ENCODE data around the gene EXO1.

The EXO1 gene

GRCh38 chr1:241860922-241861321, 12.9 kb downstream of the EXO1 start:
- TF ChIP-seq, protein P1, sequence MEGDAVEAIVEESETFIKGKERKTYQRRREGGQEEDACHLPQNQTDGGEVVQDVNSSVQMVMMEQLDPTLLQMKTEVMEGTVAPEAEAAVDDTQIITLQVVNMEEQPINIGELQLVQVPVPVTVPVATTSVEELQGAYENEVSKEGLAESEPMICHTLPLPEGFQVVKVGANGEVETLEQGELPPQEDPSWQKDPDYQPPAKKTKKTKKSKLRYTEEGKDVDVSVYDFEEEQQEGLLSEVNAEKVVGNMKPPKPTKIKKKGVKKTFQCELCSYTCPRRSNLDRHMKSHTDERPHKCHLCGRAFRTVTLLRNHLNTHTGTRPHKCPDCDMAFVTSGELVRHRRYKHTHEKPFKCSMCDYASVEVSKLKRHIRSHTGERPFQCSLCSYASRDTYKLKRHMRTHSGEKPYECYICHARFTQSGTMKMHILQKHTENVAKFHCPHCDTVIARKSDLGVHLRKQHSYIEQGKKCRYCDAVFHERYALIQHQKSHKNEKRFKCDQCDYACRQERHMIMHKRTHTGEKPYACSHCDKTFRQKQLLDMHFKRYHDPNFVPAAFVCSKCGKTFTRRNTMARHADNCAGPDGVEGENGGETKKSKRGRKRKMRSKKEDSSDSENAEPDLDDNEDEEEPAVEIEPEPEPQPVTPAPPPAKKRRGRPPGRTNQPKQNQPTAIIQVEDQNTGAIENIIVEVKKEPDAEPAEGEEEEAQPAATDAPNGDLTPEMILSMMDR (IDR thresholded peaks at IDR 0.05; ENCODE audit: low read depth, low read length): no peak
- DNase-seq (ENCODE audit: extremely low read depth, low read depth): no peak

- DNase-seq (ENCODE audit: extremely low read depth, low read depth): no peak
- TF ChIP-seq, protein P1 (IDR thresholded peaks at IDR 0.05; ENCODE audit: low read depth, low read length): no peak
Observed at GRCh38 chr1:241869022-241869421, 21.0 kb downstream of the EXO1 start.

DNA sequence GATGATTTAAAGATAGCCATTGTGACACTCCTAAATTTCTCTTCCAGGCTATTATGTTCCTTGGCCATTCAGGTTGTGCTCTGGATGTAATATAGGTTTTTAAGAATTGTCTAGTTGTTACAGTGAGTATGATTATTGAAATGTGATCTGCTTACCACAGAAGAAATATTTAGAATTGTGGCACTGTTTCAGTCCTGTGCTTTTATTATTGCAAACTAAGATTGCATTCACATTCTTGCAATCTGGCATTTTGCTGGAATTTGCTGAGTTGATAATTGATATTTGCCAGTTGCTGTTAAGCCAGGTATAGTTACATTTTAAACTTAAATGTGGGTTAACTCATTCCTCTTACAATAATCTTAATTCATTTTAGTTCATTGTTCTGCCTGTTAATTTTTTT, 22.3 kb downstream of the EXO1 start:
- TF ChIP-seq, protein P1 (IDR thresholded peaks at IDR 0.05; ENCODE audit: low read depth, low read length): no peak
- DNase-seq (ENCODE audit: extremely low read depth, low read depth): no peak

DNA sequence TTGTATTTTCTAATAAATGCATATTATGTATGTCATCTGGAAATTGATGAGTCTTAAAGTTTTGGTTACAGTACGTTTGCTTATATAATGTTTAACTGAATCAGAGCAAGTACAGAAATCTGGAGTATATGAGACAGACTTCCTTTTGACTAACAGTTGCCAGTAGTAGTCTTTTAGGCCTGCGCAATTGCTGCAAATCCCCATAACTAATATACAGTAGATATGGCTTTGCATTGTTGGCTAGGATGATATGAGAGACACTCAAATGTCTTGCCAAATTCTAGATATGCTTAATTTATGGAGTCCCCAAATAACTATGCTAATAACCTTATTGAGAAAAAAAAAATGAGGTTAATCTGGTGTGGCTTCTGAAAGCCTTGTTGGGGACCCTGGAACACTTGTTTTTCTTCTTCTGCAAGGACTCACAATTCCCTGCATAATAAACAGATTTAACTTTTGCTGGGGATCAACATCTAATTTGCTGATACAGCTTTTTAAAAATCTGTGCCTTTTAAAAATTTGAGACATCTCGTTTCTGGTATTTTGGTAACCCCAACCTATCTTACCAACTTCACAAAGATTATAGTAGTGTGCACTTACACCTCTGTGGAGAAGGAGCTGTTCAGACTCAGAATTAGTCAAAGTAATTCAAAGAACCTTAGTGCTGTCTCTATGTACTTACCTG, 22.9 kb downstream of the EXO1 start:
- no peak for DNase-seq (ENCODE audit: extremely low read depth, low read depth)
- TF ChIP-seq, protein P1 (IDR thresholded peaks at IDR 0.05; ENCODE audit: low read depth, low read length): no peak

GRCh38 chr1:241881440-241881839, 33.4 kb downstream of the EXO1 start:
- TF ChIP-seq, protein P1 (IDR thresholded peaks at IDR 0.05; ENCODE audit: low read depth, low read length): no peak
- no peak for DNase-seq (ENCODE audit: extremely low read depth, low read depth)

- TF ChIP-seq, protein P1 (IDR thresholded peaks at IDR 0.05; ENCODE audit: low read depth, low read length): no peak
- no peak for DNase-seq (ENCODE audit: extremely low read depth, low read depth)
Observed at GRCh38 chr1:241883159-241883558, 35.2 kb downstream of the EXO1 start.

DNA sequence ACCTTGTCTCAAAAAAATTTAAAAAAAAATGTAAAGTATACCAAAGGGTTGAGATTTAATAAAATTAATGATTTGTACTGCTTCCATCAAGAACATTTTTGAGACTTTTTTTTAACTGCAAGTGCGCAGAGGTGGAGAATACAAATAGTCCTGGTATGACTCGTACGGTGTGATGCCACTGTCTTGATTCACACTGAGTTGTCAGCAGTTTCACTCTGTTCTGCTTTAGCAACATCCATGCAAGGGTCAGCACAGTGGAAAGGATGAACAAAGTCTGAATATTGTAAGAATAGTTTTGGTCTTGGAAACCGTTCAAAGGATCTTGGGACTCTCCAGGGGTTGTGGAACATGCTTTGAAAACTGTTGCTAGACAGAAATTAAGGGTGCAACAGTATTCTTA, 40.2 kb downstream of the EXO1 start:
- TF ChIP-seq, protein P1 (IDR thresholded peaks at IDR 0.05; ENCODE audit: low read depth, low read length): no peak
- no peak for DNase-seq (ENCODE audit: extremely low read depth, low read depth)
